ENCODE data around the gene PRPF40A. TPM values are rescaled to one million over a fixed set of nuclear protein-coding genes. Genes with fewer than 3 reads are reported as not detected.

The PRPF40A gene
- total RNA-seq, 1 experiment from 2014 or later: 127 TPM

DNA sequence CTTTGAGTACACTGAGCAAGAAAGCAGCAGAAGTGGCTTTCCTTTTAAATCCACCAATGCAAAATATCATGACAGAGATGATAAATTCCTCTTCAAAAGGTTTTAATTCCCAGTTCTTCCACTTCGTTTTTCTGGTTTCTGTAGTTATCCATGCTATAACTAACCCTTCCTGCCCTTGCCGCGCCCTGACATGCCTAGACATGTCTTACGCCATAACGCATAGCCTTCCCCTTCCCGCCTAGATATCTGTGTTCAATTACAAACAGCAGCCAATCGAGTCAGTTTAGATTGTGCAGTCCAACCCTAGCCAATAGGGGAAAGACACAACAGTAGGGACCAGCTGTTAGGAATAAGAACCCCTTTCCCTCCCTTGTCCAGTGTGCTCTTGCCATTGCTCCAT, 16.1 kb downstream of the PRPF40A start:
- H3K4me1 ChIP-seq: no peaks in the 10 kb centered on the region
- no peaks in the 10 kb centered on the region for H3K27me3 ChIP-seq (replicated peaks; ENCODE audit: control insufficient read depth, insufficient read depth, low read length)
- TF ChIP-seq, protein P1, sequence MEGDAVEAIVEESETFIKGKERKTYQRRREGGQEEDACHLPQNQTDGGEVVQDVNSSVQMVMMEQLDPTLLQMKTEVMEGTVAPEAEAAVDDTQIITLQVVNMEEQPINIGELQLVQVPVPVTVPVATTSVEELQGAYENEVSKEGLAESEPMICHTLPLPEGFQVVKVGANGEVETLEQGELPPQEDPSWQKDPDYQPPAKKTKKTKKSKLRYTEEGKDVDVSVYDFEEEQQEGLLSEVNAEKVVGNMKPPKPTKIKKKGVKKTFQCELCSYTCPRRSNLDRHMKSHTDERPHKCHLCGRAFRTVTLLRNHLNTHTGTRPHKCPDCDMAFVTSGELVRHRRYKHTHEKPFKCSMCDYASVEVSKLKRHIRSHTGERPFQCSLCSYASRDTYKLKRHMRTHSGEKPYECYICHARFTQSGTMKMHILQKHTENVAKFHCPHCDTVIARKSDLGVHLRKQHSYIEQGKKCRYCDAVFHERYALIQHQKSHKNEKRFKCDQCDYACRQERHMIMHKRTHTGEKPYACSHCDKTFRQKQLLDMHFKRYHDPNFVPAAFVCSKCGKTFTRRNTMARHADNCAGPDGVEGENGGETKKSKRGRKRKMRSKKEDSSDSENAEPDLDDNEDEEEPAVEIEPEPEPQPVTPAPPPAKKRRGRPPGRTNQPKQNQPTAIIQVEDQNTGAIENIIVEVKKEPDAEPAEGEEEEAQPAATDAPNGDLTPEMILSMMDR (IDR thresholded peaks at IDR 0.05; ENCODE audit: insufficient read depth in 1 of 2, low read depth in 1 of 2, low read length in 1 of 2, severe bottlenecking in 1 of 2, unreplicated experiment in 1 of 2): no peak
- H3K4me3 Mint-ChIP-seq (ENCODE audit: unreplicated experiment): no peak overlapping the region
- H3K9me3 ChIP-seq: no peaks in the 10 kb centered on the region; the same call in 1 of the 2 replicates
- H3K36me3 Mint-ChIP-seq (ENCODE audit: insufficient read depth, unreplicated experiment): peaks cover 41% of the 10 kb centered on the region
- CTCF ChIA-PET: no interaction called here
- H3K4me1 Mint-ChIP-seq (ENCODE audit: low read depth, unreplicated experiment): peaks cover 7% of the 10 kb centered on the region
- no TSS peak for BruUV-seq (replicated peaks)
- intact Hi-C loops (cut with micrococcal nuclease; ENCODE audit: unreplicated experiment): no loop called here
- no peak overlapping the region for H3K27ac Mint-ChIP-seq (ENCODE audit: unreplicated experiment)
- peak in 1 of 2 experiments; percentile 12 for DNase-seq
- H3K27me3 Mint-ChIP-seq (ENCODE audit: insufficient read depth, unreplicated experiment): no peaks in the 10 kb centered on the region
- H3K36me3 ChIP-seq (ENCODE audit: control insufficient read depth, insufficient read depth, low read length): no peaks in the 10 kb centered on the region; the same call in 1 of the 2 replicates
- H3K4me3 ChIP-seq (ENCODE audit: low read depth, low read length): no peak overlapping the region
- peaks cover 24% of the 10 kb centered on the region for H3K9me3 Mint-ChIP-seq (ENCODE audit: unreplicated experiment)
- POLR2A ChIA-PET: no interaction called here

DNA sequence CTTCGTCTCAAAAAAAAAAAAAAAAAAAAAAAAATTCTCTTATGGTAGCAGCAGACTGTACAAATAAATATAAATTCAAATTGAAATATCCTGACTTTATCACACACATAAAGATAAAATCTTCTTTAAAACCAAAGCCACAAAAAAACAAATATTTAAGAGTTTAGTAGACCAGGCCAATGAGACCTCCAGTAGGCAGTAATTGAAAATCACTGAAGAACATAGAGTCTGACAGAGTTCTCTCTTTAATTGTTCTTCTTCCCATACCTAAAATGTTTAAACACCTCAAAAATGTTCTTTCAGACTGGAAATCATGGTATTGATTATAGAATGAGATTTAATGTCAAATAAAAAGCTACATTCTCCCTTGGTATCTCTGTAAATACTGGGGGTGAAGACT, 20.8 kb downstream of the PRPF40A start:
- peaks cover 8% of the 10 kb centered on the region for H3K4me1 ChIP-seq
- H3K27me3 Mint-ChIP-seq (ENCODE audit: insufficient read depth, unreplicated experiment): no peaks in the 10 kb centered on the region
- TF ChIP-seq, protein P1 (IDR thresholded peaks at IDR 0.05; ENCODE audit: insufficient read depth in 1 of 2, low read depth in 1 of 2, low read length in 1 of 2, severe bottlenecking in 1 of 2, unreplicated experiment in 1 of 2): no peak
- H3K4me3 Mint-ChIP-seq (ENCODE audit: unreplicated experiment): no peak overlapping the region
- peaks cover 27% of the 10 kb centered on the region for H3K36me3 Mint-ChIP-seq (ENCODE audit: insufficient read depth, unreplicated experiment)
- no peak overlapping the region for H3K27ac Mint-ChIP-seq (ENCODE audit: unreplicated experiment)
- H3K4me3 ChIP-seq (ENCODE audit: low read depth, low read length): no peak overlapping the region
- H3K9me3 ChIP-seq: no peaks in the 10 kb centered on the region; the same call in 1 of the 2 replicates
- no peaks in the 10 kb centered on the region for H3K4me1 Mint-ChIP-seq (ENCODE audit: low read depth, unreplicated experiment)
- H3K9me3 Mint-ChIP-seq (ENCODE audit: unreplicated experiment): peaks cover 7% of the 10 kb centered on the region
- DNase-seq: no peak
- no peaks in the 10 kb centered on the region for H3K36me3 ChIP-seq (ENCODE audit: control insufficient read depth, insufficient read depth, low read length)
- no TSS peak for BruUV-seq (replicated peaks)
- intact Hi-C loops (cut with micrococcal nuclease; ENCODE audit: unreplicated experiment): no loop called here
- no peaks in the 10 kb centered on the region for H3K27me3 ChIP-seq (replicated peaks; ENCODE audit: control insufficient read depth, insufficient read depth, low read length)
- POLR2A ChIA-PET: no interaction called here
- CTCF ChIA-PET: no interaction called here

DNA sequence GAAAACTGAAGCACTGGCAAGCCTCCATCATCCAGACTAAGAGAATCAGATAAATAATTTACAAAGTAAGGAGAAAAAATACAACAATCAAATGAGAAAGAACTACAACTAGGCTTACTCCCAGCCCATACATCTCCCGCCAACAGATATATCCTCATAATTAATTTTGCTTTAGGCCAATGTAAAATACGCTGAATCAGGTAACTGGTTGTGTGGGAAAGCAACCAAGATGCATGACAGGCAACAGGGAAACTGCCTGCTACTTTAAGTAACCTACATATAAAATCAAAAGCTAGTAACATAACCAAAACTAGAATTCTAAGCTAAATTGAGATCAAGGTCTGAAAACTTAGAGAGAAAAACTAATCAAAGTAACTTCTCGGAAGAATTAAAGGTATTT, 21.5 kb downstream of the PRPF40A start:
- DNase-seq: no peak
- TF ChIP-seq, protein P1 (IDR thresholded peaks at IDR 0.05; ENCODE audit: insufficient read depth in 1 of 2, low read depth in 1 of 2, low read length in 1 of 2, severe bottlenecking in 1 of 2, unreplicated experiment in 1 of 2): no peak
- Mint-ChIP-seq H3K27ac (ENCODE audit: unreplicated experiment) (no peak overlapping the region), H3K36me3 (ENCODE audit: insufficient read depth, unreplicated experiment) (peaks cover 20% of the 10 kb centered on the region), H3K27me3 (ENCODE audit: insufficient read depth, unreplicated experiment) (no peaks in the 10 kb centered on the region), H3K4me3 (ENCODE audit: unreplicated experiment) (no peak overlapping the region), H3K4me1 (ENCODE audit: low read depth, unreplicated experiment) (no peaks in the 10 kb centered on the region), H3K9me3 (ENCODE audit: unreplicated experiment) (no peaks in the 10 kb centered on the region)
- BruUV-seq (replicated peaks): no TSS peak
- H3K4me3 ChIP-seq (ENCODE audit: low read depth, low read length): no peak overlapping the region
- H3K9me3 ChIP-seq: no peaks in the 10 kb centered on the region
- H3K27me3 ChIP-seq (replicated peaks; ENCODE audit: control insufficient read depth, insufficient read depth, low read length): no peaks in the 10 kb centered on the region
- POLR2A ChIA-PET: no interaction called here
- CTCF ChIA-PET: no interaction called here
- intact Hi-C loops (cut with micrococcal nuclease; ENCODE audit: unreplicated experiment): no loop called here
- peaks cover 8% of the 10 kb centered on the region for H3K4me1 ChIP-seq
- H3K36me3 ChIP-seq (ENCODE audit: control insufficient read depth, insufficient read depth, low read length): no peaks in the 10 kb centered on the region
